ENCODE measurements around the gene RNU5B-1. TPM values are rescaled to one million over a fixed set of nuclear protein-coding genes. Genes with fewer than 3 reads are reported as not detected.

RNU5B-1 gene
- total and polyA plus RNA-seq, 4 donors: not detected

- TF ChIP-seq REST (IDR thresholded peaks at IDR 0.05) (no peak), EGR1 (IDR thresholded peaks at IDR 0.05; ENCODE audit: low read depth in 2 of 2) (no peak), RXRA (IDR thresholded peaks at IDR 0.05) (no peak), HNF4G (IDR thresholded peaks at IDR 0.05) (no peak), MAX (IDR thresholded peaks at IDR 0.05) (no peak), NR2F2 (IDR thresholded peaks at IDR 0.05) (no peak)
These were observed 5.5 kb downstream of the RNU5B-1 start (continued) for GRCh38 chr15:65309882-65310418.

GRCh38 chr15:65310431-65311137 lies 6.1 kb downstream of the RNU5B-1 start:
- no peak for DNase-seq (ENCODE audit: low spot score)
- Histone ChIP-seq H3K27ac (ENCODE audit: low read depth in 1 of 2, low read length in 2 of 2) (no peak overlapping the region), H3K9me3 (ENCODE audit: control insufficient read depth in 4 of 4, low read length in 3 of 4) (no peaks in the 10 kb centered on the region), H3K9ac (ENCODE audit: low read depth in 1 of 2, low read length in 2 of 2) (no peak overlapping the region), H3K36me3 (ENCODE audit: control insufficient read depth in 4 of 4, insufficient read depth in 3 of 4, low read depth in 1 of 4, low read length in 3 of 4) (no peaks in the 10 kb centered on the region), H3K27me3 (ENCODE audit: control insufficient read depth in 4 of 4, insufficient read depth in 4 of 4, low read length in 3 of 4) (no peaks in the 10 kb centered on the region), H3K4me1 (ENCODE audit: control insufficient read depth in 4 of 4, insufficient read depth in 4 of 4, low read length in 3 of 4) (peaks cover 5 to 31% (median 23%) of the 10 kb centered on the region in 4 donors), H3K4me3 (ENCODE audit: low read depth in 1 of 3, low read length in 3 of 3) (no peak overlapping the region)
- 79% methylated on average over 10 of the region's 10 CpGs for WGBS
- TF ChIP-seq MAX (IDR thresholded peaks at IDR 0.05) (no peak), CTCF (IDR thresholded peaks at IDR 0.05; ENCODE audit: low read depth, low read length, missing input control) (no peak), REST (IDR thresholded peaks at IDR 0.05) (no peak), YY1 (IDR thresholded peaks at IDR 0.05) (no peak), EGR1 (IDR thresholded peaks at IDR 0.05; ENCODE audit: low read depth in 2 of 2) (no peak), ZBTB33 (IDR thresholded peaks at IDR 0.05) (no peak)
- TF ChIP-seq, protein P1, sequence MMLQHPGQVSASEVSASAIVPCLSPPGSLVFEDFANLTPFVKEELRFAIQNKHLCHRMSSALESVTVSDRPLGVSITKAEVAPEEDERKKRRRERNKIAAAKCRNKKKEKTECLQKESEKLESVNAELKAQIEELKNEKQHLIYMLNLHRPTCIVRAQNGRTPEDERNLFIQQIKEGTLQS (IDR thresholded peaks at IDR 0.05): no peak

Measured in liver (tissue), 9 donors.